ENCODE measurements around the gene RNU1-2.
"Not testable (repeated sequence)": the region's sequence is repeated elsewhere in the genome, so short reads cannot be mapped to it uniquely, and the experiment has no call there.

DNA sequence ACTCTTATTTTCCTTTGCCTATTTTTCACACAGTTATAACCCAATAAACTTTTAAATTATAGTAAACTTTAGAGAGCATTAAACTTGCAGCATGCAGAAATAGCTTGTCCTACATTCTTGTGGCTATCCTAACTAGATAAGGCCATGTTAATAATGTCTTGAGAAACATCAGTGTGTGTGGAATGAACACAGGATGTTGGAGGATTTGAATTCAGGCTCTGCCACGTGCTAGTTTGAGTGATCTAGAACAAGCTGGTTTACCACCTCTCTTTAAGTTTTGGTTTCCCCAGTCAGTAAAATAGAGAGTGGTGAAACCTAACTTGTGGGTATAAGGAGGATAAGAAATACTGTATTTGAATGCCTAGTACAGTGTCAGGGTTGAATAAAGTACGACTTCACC, 39.6 kb upstream of the RNU1-2 start:
- TF ChIP-seq POLR2AphosphoS5, POLR2A (IDR thresholded peaks at IDR 0.05): not testable (repeated sequence)
- TF ChIP-seq, protein P1, sequence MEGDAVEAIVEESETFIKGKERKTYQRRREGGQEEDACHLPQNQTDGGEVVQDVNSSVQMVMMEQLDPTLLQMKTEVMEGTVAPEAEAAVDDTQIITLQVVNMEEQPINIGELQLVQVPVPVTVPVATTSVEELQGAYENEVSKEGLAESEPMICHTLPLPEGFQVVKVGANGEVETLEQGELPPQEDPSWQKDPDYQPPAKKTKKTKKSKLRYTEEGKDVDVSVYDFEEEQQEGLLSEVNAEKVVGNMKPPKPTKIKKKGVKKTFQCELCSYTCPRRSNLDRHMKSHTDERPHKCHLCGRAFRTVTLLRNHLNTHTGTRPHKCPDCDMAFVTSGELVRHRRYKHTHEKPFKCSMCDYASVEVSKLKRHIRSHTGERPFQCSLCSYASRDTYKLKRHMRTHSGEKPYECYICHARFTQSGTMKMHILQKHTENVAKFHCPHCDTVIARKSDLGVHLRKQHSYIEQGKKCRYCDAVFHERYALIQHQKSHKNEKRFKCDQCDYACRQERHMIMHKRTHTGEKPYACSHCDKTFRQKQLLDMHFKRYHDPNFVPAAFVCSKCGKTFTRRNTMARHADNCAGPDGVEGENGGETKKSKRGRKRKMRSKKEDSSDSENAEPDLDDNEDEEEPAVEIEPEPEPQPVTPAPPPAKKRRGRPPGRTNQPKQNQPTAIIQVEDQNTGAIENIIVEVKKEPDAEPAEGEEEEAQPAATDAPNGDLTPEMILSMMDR (IDR thresholded peaks at IDR 0.05), result not testable (repeated sequence)

Measured in gastroesophageal sphincter (tissue), 3 donors.